GM18858 (cell line): ENCODE data around the gene BICC1.

Experiments
- ATAC-seq: cut with Tn5 transposase; IDR thresholded peaks from one replicate; pipeline ENCODE4 v1.9.1; 2021; ENCODE audit not compliant: unreplicated experiment

The BICC1 gene

GRCh38 chr10:58515291-58515941, 2.7 kb downstream of the BICC1 start:
- ATAC-seq, result no peak

GRCh38 chr10:58516119-58516518, 3.4 kb downstream of the BICC1 start:
- no peak for ATAC-seq

GRCh38 chr10:58516671-58517070, 4.0 kb downstream of the BICC1 start:
- no peak for ATAC-seq

- no peak for ATAC-seq
Measured at GRCh38 chr10:58517081-58517480, 4.4 kb downstream of the BICC1 start.

DNA sequence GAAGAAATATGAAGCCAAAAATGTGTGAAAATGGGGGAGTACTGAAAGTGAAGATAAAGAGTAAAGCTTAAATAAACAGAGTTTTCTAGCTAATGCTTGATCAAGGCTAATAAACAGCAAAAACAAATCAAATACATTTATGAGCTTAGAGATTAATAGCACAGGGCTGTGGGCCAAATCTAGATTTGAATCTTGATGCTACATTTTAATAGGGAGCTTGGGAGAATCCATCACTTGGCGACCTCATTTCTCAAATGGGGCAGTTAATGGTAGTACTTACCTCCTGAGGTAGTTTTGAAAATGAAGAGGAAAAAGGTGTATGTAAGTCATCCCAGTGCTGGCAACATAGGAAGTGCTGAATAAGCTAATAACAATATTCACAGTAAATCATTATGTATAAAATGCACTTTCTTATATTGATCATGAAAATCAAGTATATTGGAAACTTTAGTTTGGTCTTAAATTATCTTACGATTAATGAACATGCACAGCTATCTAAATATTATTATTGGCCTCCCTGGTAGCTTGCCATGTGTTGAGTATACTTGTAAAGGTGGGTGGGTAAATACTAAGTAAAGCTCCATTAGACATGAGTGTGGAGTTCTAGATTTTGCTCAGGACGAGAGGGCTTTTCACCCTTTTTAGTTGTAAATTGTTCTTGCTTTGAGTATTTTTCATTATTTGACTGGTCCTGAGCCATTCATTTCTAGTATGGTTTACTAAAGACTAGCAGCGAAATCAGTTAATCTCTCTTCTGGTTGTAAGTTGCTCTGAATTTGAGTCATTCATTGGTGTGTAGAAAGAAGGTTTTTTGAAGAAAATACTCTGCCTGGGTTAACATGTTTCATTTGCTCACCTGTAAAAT, 5.1 kb downstream of the BICC1 start:
- no peak for ATAC-seq

- ATAC-seq, result no peak
Measured at GRCh38 chr10:58518775-58519174, 6.1 kb downstream of the BICC1 start.

DNA sequence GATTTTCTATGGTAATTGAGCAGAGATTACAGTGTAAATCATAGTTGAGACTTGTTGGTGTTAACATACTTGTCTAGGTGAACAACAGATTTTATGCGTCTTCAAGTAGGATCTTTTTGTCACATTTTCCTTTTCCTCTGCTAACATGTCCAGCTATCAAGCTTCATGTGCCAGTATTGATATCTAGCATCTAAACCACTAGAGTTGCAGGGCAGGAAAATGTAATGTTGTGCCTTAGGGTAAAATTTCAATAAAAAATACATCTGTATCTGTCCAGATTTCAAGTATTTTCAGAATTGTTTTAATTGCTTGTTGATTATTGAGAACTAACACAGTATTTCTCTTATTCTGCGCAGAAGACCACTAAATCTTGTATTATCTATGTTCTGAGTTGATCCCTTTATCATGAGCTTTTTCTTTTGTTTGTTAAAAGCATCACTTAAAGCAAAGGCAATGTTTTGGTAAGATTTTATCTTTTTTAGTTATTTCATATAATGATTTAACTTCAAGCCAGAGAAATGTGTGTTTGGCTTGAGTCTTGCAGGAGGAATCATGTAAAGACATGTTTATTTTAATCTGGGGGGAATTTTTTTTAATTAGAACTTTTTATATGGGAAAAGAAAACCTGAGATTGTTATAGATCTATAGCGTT, 16.5 kb downstream of the BICC1 start:
- ATAC-seq, result no peak

- ATAC-seq, result peak; percentile 97
Measured at GRCh38 chr10:58531084-58531695, 18.5 kb downstream of the BICC1 start.

GRCh38 chr10:58535311-58535710, 22.6 kb downstream of the BICC1 start:
- ATAC-seq, result no peak

GRCh38 chr10:58543141-58543540, 30.5 kb downstream of the BICC1 start:
- ATAC-seq, result no peak

GRCh38 chr10:58544135-58544534, 31.5 kb downstream of the BICC1 start:
- ATAC-seq, result no peak

- ATAC-seq, result no peak
Measured at GRCh38 chr10:58545427-58545826, 32.8 kb downstream of the BICC1 start.

DNA sequence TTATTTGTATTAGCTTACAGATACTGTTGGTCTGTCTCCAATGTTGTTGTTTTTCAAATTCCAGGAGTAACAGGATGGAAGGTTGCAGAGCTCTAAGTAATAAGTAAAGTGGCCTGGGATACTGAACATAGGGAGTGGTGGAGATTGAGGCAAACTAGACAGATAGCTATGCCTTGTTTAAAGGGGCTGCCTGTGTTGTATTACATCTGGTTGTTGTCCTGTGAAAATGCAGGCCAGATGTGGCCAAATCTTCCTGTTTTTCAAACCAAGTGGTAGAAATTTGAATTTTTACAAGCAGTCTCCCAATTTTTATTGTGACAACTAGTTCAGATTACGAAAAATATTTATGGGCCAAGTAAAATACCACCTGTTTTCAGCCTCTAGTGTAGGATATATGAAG, 33.5 kb downstream of the BICC1 start:
- ATAC-seq, result no peak

DNA sequence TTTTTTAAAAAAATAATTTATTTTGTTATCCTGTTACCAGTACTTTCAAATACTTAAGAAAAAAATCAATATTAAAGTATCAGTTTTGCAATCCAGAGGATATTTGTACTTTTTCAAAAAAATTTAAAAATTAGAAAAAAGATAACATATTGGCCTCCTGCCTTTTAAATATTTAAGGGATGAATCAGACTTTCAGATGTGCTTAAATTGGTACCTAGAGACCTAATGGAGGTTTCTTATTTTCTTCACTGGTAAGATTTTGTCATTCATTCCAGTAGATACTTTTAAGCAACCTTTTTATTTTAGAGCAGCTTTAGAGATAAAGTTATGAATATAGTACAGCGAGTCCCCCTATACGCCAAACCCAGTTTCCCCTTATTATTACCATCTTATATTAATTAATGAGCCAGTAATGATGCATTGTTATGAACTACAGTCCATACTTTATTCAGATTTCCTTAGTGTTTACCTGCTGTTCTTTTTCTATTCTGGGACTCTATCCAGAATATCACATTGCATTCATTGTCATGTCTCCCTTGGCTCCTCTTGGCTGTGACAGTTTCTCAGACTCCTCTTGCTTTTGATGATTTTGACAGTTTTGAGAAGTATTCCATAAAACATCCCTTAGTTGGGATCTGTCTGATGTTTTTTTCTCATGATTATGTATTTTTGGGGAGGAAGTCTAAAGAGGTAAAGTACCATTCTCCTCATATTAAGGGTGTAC, 34.2 kb downstream of the BICC1 start:
- no peak for ATAC-seq

- ATAC-seq, result no peak
Measured at GRCh38 chr10:58547963-58548362, 35.3 kb downstream of the BICC1 start.

DNA sequence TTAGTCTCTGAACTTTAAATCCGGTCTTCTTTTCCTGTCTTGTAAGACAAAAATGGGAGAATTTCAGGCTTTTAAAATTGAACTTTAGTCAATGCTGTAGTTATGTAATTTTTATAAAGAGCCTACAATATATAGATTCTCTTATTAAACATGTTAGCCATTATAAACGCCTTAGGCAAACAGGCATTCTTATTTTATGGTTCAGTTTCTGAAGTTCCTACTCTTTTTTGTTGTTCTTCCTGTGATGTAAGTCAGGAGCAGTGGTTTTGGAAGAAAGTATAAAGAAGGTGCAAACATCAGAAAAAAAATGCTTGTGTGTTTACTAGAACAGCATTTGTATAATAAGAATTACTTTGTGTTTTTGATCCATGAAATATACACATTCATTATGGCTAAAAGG, 41.6 kb downstream of the BICC1 start:
- ATAC-seq, result no peak

DNA sequence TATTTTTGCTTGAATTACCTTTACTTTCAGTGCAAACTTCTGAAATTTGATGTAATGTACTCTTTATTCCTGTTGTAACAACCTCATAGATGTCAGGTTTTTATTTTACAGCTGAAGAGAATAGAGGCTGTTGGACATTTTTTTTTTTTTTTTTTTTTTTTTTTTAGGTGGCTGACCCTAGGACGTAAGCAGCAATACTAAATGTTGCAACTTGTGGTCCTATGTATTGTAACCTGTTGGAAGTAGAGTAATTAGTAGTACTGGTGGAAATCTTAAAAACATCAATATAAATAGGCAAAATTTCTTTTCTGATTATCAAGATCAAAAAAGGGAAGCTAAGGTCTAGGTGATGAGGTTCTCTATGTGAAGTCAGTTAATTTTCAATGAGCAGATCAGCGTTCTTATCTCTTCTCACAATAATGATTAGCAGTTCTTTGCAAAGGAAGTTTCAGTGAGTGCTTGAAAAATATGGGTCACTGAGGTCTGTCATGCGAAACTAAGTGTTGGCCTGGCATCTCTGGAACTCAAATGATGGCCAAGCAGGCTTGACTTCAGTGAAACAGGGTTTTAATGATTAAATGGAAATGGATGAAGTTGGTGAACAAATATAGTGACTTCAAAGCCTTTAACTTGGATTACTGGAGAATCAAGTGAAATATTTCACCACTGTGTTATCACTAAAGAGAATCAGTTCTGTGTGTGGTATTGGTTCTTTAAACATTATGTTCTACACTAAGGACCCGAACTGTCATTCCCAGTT, 42.7 kb downstream of the BICC1 start:
- no peak for ATAC-seq

DNA sequence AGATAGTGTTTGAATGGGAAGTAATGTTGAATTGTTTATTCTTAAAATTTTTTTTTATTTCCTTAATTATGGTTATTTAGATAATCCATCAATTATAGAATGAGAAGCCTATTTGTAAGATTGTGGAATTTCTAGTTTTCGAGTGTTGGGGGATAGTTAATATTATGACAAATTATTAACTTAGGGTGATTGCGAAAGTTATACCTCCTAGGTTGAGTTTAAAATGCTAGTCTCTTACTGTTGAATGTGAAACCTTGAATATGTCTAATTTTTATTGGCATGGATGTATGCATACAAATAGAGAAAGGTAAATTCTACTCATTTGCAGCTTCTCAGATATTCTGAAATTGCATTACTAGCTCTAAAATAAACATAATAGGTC, 43.2 kb downstream of the BICC1 start:
- ATAC-seq, result no peak

DNA sequence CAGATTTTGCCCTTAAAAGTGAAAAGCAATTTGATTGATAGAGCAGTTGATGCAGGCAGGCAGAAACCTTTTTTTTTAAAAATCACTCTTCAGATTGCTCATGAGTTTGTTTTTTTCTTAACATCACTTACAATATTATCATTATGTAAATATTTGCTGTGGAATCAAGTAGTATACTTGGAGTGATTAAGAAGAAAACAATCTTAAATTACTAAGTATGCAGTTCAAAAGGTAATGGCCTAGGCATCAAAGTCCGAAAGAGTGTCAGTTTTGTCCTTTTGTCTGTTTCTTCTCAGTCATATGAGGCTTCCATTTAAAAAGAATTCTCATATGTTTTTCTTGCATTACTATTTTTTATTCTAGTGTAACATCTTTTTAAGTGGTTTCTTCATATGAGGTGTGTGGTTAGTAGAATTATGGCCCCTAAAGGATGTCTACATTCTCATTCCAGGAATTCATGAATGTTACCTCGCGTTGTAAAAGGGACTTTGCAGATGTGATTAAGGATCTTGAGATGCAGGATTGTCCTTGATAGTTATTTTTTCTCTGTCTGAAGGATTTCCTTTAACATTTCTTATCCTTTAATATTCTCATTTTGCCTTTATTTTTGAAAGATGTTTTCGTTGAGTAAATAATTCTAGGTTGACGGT, 44.0 kb downstream of the BICC1 start:
- no peak for ATAC-seq

DNA sequence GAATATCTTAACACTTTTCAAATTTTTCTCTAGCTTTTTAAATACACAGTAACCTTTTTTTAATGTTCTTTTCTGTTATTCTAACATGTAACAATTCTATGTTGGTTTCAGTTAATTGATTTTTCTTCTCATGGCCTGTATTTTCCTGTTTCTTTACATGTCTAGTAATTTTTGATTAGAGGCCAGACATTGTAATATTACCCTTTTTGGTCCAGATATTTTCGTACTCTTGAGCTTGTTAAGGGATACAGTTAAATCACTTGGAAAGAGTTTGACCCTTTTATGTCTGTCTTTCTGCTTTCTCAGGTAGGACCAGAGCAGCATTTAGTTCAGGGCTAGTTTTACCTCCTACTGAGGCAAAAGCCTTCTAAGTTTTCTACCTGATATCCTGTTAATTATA, 45.0 kb downstream of the BICC1 start:
- ATAC-seq, result no peak
